ENCODE results near the gene C11orf68. TPM values are rescaled to one million over a fixed set of nuclear protein-coding genes. Genes with fewer than 3 reads are reported as not detected.

C11orf68 gene
- total and polyA plus RNA-seq, 2 donors (not counting 1 experiment from before 2014, with no cell fraction given) = 34.9 to 50.6 TPM

DNA sequence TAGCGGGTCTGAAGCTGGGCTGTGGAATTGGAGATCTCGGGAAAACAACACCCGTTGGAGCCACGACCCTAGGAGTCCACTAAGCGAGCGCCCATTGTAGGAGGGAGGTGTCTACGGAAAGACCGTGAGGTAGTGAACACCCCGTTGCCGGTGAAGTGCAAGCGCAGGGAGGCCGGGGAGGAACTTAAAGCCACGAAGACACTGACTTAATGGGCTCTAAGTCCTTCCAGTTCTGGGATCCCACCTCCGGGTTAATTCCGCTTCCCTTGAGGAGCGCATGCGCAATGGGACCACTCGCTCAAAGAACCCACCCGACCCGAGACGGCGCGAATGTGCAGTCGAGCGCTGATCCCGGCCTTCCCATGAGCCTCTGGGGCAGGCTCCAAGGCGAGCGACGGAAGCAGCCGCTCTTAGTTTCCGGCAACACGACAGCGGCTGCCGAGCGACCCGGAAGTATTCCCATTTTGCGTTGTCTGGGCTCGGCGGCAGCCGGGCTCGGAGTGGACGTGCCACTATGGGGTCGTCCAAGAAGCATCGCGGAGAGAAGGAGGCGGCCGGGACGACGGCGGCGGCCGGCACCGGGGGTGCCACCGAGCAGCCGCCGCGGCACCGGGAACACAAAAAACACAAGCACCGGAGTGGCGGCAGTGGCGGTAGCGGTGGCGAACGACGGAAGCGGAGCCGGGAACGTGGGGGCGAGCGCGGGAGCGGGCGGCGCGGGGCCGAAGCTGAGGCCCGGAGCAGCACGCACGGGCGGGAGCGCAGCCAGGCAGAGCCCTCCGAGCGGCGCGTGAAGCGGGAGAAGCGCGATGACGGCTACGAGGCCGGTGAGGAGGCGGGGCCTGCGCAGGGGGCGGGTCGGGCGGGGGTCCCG is 42.6 kb upstream of the C11orf68 start, which contains the start of gene SART1:
TSS of gene SART1 (plus strand) at position 468 of the 874 bp plus-strand sequence. CDS start at position 515, 47 bp downstream.
- peak; percentile 90 for ATAC-seq (ENCODE audit: low read depth)
- peaks cover 34 to 45% of the 10 kb centered on the region in 2 donors for H3K4me1 ChIP-seq (ENCODE audit: control insufficient read depth in 2 of 2, insufficient read depth in 2 of 2, low read length in 2 of 2)
- peaks cover 51% of the 10 kb centered on the region for H3K4me1 Mint-ChIP-seq

More for the DNA sequence above, 42.6 kb upstream of the C11orf68 start, which contains the start of gene SART1:
- H3K27ac ChIP-seq (ENCODE audit: low read length in 2 of 2) = peak within 1 kb of the TSS; percentile 77 to 89
- POLR2A ChIA-PET = interaction anchor here (0.6 to 2.2 kb wide), 11 partner anchors 32 to 897 kb away, joined by 3 to 14 read pairs (median 6); partner anchors contain the start of genes BANF1, CCDC85B, CFL1 and EIF1AD
- H2AFZ ChIP-seq (ENCODE audit: insufficient read depth, low read depth, low read length, poor library complexity, severe bottlenecking) = peak within 1 kb of the TSS; percentile 94
- peak within 1 kb of the TSS; percentile 74 to 90 (median 87) for H3K4me3 ChIP-seq (ENCODE audit: control extremely low read depth in 1 of 5, extremely low read depth in 1 of 5, insufficient read depth in 1 of 5, low read depth in 2 of 5, low read length in 4 of 5)
- peaks cover 37% of the 10 kb centered on the region for H4K20me1 ChIP-seq (ENCODE audit: control insufficient read depth, insufficient read depth, low read length, poor library complexity, severe bottlenecking)
- Mint-ChIP-seq H3K27me3 (no peaks in the 10 kb centered on the region), H3K9me3 (ENCODE audit: insufficient read depth) (no peaks in the 10 kb centered on the region), H3K4me3 (peak within 1 kb of the TSS; percentile 98), H3K27ac (peak within 1 kb of the TSS; percentile 98)
- H3K79me2 ChIP-seq (ENCODE audit: control insufficient read depth, insufficient read depth, low read length) = peaks cover 54% of the 10 kb centered on the region
- H3K27me3 ChIP-seq (replicated peaks in 1 of 4; ENCODE audit: control extremely low read depth in 1 of 4, control insufficient read depth in 3 of 4, insufficient read depth in 4 of 4, low read length in 3 of 4) = no peaks in the 10 kb centered on the region
- H3K9me3 ChIP-seq (ENCODE audit: control extremely low read depth in 1 of 3, control insufficient read depth in 2 of 3, insufficient read depth in 1 of 3, low read length in 2 of 3) = peaks cover 0 to 3% (median 0%) of the 10 kb centered on the region in 3 donors
- H3K36me3 ChIP-seq (replicated peaks in 1 of 2; ENCODE audit: control extremely low read depth in 1 of 2, control insufficient read depth in 1 of 2, extremely low read depth in 1 of 2, insufficient read depth in 2 of 2, low read length in 1 of 2) = peaks cover 6 to 30% of the 10 kb centered on the region in 2 experiments
- intact Hi-C loops (cut with micrococcal nuclease) = loop anchor here (1.0 kb wide), 6 partner anchors 33 to 241 kb away; partner anchors contain the start of genes BANF1, C11orf68, DRAP1 and EIF1AD
- TF ChIP-seq, protein P1, sequence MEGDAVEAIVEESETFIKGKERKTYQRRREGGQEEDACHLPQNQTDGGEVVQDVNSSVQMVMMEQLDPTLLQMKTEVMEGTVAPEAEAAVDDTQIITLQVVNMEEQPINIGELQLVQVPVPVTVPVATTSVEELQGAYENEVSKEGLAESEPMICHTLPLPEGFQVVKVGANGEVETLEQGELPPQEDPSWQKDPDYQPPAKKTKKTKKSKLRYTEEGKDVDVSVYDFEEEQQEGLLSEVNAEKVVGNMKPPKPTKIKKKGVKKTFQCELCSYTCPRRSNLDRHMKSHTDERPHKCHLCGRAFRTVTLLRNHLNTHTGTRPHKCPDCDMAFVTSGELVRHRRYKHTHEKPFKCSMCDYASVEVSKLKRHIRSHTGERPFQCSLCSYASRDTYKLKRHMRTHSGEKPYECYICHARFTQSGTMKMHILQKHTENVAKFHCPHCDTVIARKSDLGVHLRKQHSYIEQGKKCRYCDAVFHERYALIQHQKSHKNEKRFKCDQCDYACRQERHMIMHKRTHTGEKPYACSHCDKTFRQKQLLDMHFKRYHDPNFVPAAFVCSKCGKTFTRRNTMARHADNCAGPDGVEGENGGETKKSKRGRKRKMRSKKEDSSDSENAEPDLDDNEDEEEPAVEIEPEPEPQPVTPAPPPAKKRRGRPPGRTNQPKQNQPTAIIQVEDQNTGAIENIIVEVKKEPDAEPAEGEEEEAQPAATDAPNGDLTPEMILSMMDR (IDR thresholded peaks at IDR 0.05) = no peak
- TF ChIP-seq EZH2 (IDR thresholded peaks at IDR 0.05; ENCODE audit: borderline replicate concordance, insufficient read depth, low read depth, low read length, poor library complexity, severe bottlenecking) = no peak
- peak within 1 kb of the TSS; percentile 97 for H3K9ac ChIP-seq (ENCODE audit: low read length)
- peak within 1 kb of the TSS; percentile 95 for H3K4me2 ChIP-seq (replicated peaks; ENCODE audit: low read depth, low read length, poor library complexity, severe bottlenecking)
- peak; percentile 97 for DNase-seq
- WGBS (ENCODE audit: insufficient coverage) = under 1% methylated on average over 95 of the region's 97 CpGs
- CTCF ChIA-PET = interaction anchor here (0.9 to 3.4 kb wide), 6 partner anchors 20 to 181 kb away, joined by 3 to 27 read pairs (median 4); partner anchors contain the start of genes BANF1, CCDC85B, EIF1AD and FIBP
